ENCODE results near the gene CGNL1.

DNA sequence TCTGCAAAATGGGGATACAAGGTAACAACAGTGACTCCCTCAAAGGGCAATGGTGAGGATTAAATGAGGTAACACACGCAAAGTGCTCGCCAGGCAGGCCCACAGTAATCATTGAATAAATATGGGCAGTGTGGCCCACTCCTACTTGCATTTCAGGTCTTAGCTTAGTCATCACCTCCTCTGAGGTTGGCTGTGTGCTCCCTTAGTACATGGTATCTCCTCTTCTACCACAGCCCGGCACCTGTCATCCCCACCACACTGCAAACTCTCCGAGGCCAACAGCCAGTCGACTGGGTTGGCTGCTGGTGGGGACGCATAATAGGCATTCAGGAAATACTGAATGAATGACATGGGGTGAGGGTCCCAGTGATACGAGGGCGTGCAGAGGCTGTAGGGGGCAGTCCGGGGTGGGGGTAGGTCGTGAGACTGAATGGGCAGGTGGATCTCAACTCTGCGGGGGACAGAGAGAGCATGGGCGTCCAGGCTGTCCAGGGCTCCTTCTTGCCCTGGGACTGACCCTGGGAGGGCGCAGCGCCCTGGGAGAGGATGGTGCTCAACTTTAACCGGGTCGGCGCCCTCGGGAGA, 215.0 kb downstream of the CGNL1 start:
- no peak for TF ChIP-seq POLR2A (IDR thresholded peaks at IDR 0.05)
- TF ChIP-seq, protein P1, sequence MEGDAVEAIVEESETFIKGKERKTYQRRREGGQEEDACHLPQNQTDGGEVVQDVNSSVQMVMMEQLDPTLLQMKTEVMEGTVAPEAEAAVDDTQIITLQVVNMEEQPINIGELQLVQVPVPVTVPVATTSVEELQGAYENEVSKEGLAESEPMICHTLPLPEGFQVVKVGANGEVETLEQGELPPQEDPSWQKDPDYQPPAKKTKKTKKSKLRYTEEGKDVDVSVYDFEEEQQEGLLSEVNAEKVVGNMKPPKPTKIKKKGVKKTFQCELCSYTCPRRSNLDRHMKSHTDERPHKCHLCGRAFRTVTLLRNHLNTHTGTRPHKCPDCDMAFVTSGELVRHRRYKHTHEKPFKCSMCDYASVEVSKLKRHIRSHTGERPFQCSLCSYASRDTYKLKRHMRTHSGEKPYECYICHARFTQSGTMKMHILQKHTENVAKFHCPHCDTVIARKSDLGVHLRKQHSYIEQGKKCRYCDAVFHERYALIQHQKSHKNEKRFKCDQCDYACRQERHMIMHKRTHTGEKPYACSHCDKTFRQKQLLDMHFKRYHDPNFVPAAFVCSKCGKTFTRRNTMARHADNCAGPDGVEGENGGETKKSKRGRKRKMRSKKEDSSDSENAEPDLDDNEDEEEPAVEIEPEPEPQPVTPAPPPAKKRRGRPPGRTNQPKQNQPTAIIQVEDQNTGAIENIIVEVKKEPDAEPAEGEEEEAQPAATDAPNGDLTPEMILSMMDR (IDR thresholded peaks at IDR 0.05) = no peak
